Measurements from ENCODE around the gene HOXC9.

- TF ChIP-seq ZNF157 (tag by site-specific recombination; IDR thresholded peaks at IDR 0.05) (no peak), ZNF239 (tag by site-specific recombination; IDR thresholded peaks at IDR 0.05) (no peak), ZNF654 (tag by site-specific recombination; IDR thresholded peaks at IDR 0.05; ENCODE audit: low read depth) (no peak), ZNF571 (tag by site-specific recombination; IDR thresholded peaks at IDR 0.05) (no peak), PRDM4 (tag by site-specific recombination; IDR thresholded peaks at IDR 0.05) (no peak), CTCF (tag by site-specific recombination; IDR thresholded peaks at IDR 0.05) (no peak), ZSCAN30 (tag by site-specific recombination; IDR thresholded peaks at IDR 0.05) (no peak), OSR2 (tag by site-specific recombination; IDR thresholded peaks at IDR 0.05) (no peak)
Observed at GRCh38 chr12:53969588-53970259, 30.2 kb upstream of the HOXC9 start.

Measured in HEK293 (cell line).